ENCODE measurements around the gene ICAM3. TPM values are rescaled to one million over a fixed set of nuclear protein-coding genes. Genes with fewer than 3 reads are reported as not detected.

The ICAM3 gene
- total and polyA plus RNA-seq, 2 of the 4 experiments (the other 2 are of a cell fraction) = 6.6 to 11.7 TPM

- in situ Hi-C loops (cut with MboI; ENCODE audit: low sequenced_read_pairs) = no loop called here
These were observed 33.1 kb downstream of the ICAM3 start for GRCh38 chr19:10306327-10306726.

More at GRCh38 chr19:10306327-10306726, 33.1 kb downstream of the ICAM3 start:
- no peak for DNase-seq
- Histone ChIP-seq H3K9ac (ENCODE audit: low read depth, low read length) (no peak overlapping the region), H2AK9ac (replicated peaks; ENCODE audit: low read depth, low read length, poor library complexity) (no peak overlapping the region), H3K4me2 (ENCODE audit: low read depth, low read length) (no peak overlapping the region), H2AFZ (replicated peaks; ENCODE audit: low read length, poor library complexity) (no peak overlapping the region), H3K18ac (ENCODE audit: low read depth, low read length) (no peak overlapping the region), H4K5ac (ENCODE audit: low read depth, low read length) (no peak overlapping the region), H2BK5ac (ENCODE audit: low read depth, low read length, poor library complexity, severe bottlenecking) (no peak overlapping the region), H3K14ac (replicated peaks; ENCODE audit: low read depth, low read length) (no peak overlapping the region), H3K4ac (ENCODE audit: low read depth, low read length) (no peak overlapping the region), H3K27me3 (ENCODE audit: control insufficient read depth, insufficient read depth, low read length) (no peaks in the 10 kb centered on the region), H2BK120ac (ENCODE audit: low read depth, low read length) (peak overlapping the region; percentile 32; the same call in 1 of the 2 replicates), H3K27ac (ENCODE audit: insufficient read depth, low read length) (no peak overlapping the region), H3K9me1 (ENCODE audit: insufficient read depth, low read length) (peaks cover 10% of the 10 kb centered on the region; the same call in 1 of the 2 replicates), H3K4me1 (ENCODE audit: control insufficient read depth, insufficient read depth, low read length) (peaks cover 9% of the 10 kb centered on the region), H3K4me3 (ENCODE audit: insufficient read depth, low read depth, low read length) (no peak overlapping the region), H2AK5ac (ENCODE audit: low read depth, low read length) (no peak overlapping the region), H4K20me1 (ENCODE audit: insufficient read depth, low read length) (no peaks in the 10 kb centered on the region), H2BK20ac (ENCODE audit: low read depth, low read length) (peak overlapping the region; percentile 35; the same call in 1 of the 2 replicates), H4K91ac (ENCODE audit: insufficient read depth, low read depth, low read length) (no peak overlapping the region), H3K79me1 (ENCODE audit: low read depth in 1 of 2, low read length in 2 of 2) (0 out of 4 replicates have a peak, but pooled peaks cover 0 to 4% of the 10 kb centered on the region in 2 experiments), H4K8ac (ENCODE audit: low read depth in 2 of 2, low read length in 2 of 2) (no peak overlapping the region; a peak in 1 of 4 replicates), H3K23ac (ENCODE audit: low read depth, low read length) (no peak overlapping the region), H2BK15ac (ENCODE audit: low read depth, low read length) (no peak overlapping the region), H3K9me3 (ENCODE audit: control insufficient read depth, insufficient read depth, low read length) (no peaks in the 10 kb centered on the region), H3K36me3 (ENCODE audit: control insufficient read depth, insufficient read depth, low read length) (peaks cover 10% of the 10 kb centered on the region), H3K56ac (ENCODE audit: extremely low read depth, insufficient read depth, low read length) (no peak overlapping the region)
- ChIA-PET POLR2A (ENCODE audit: unreplicated experiment) (interaction anchor here (0.5 kb wide), 1 partner anchor 230 kb away, joined by 4 read pairs; no protein-coding TSS in a partner anchor), CTCF (no interaction called here)
- dilution Hi-C loops (cut with HindIII; ENCODE audit: low sequenced_read_pairs, unreplicated experiment) (no loop called here), intact Hi-C loops (cut with micrococcal nuclease) (no loop called here)
- no peak for ATAC-seq (ENCODE audit: low read depth)
- no TSS peak for BruUV-seq (replicated peaks)
- no peak for TF ChIP-seq RCOR1 (IDR thresholded peaks at IDR 0.05; ENCODE audit: insufficient replicate concordance, low read length)
- TF ChIP-seq, protein P1, sequence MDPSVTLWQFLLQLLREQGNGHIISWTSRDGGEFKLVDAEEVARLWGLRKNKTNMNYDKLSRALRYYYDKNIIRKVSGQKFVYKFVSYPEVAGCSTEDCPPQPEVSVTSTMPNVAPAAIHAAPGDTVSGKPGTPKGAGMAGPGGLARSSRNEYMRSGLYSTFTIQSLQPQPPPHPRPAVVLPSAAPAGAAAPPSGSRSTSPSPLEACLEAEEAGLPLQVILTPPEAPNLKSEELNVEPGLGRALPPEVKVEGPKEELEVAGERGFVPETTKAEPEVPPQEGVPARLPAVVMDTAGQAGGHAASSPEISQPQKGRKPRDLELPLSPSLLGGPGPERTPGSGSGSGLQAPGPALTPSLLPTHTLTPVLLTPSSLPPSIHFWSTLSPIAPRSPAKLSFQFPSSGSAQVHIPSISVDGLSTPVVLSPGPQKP (IDR thresholded peaks at IDR 0.05; ENCODE audit: borderline replicate concordance, low read depth, low read length) = no peak
- no peak for TF ChIP-seq RFX5 (IDR thresholded peaks at IDR 0.05; ENCODE audit: low read depth, low read length)
- no peak for TF ChIP-seq CTCF (conservative IDR thresholded peaks at IDR 0.05; ENCODE audit: low read depth, low read length)
- TF ChIP-seq CEBPB (IDR thresholded peaks at IDR 0.05; ENCODE audit: low read depth, low read length) = no peak
- no peak for TF ChIP-seq RAD21 (IDR thresholded peaks at IDR 0.05; ENCODE audit: low read length)
- no peak for TF ChIP-seq MAFK (IDR thresholded peaks at IDR 0.05; ENCODE audit: low read depth, low read length)
- TF ChIP-seq MXI1 (IDR thresholded peaks at IDR 0.05; ENCODE audit: borderline replicate concordance, low read depth, low read length) = no peak
- TF ChIP-seq SMC3 (IDR thresholded peaks at IDR 0.05; ENCODE audit: low read depth, low read length) = no peak
- no peak for TF ChIP-seq FOS (IDR thresholded peaks at IDR 0.05; ENCODE audit: low read depth, low read length)
- TF ChIP-seq USF2 (IDR thresholded peaks at IDR 0.05; ENCODE audit: low read depth, low read length) = no peak
- no peak for TF ChIP-seq POLR2A (IDR thresholded peaks at IDR 0.05; ENCODE audit: low read depth, low read length)
- TF ChIP-seq BHLHE40 (IDR thresholded peaks at IDR 0.05; ENCODE audit: low read depth, low read length) = no peak
- no peak for TF ChIP-seq NFE2L2 (IDR thresholded peaks at IDR 0.05; ENCODE audit: low read depth, low read length)
- WGBS, 2 experiments (ENCODE audit: extremely low coverage in 2 of 2, insufficient read length in 1 of 2) = 100% methylated on average over 1 of the region's 5 CpGs; no CpG with 5 or more reads in 1 of the 2 experiments
